A673 (cell line): ENCODE data around the gene SPINT1. TPM values are rescaled to one million over a fixed set of nuclear protein-coding genes. Genes with fewer than 3 reads are reported as not detected.

Experiments
- BruUV-seq: library from RNA; stranded (reverse); fragments of 400-500 nt; replicated peaks from 2 replicates; lab custom pipeline; 2021; lab: Mats Ljungman, UMichigan
- CTCF ChIA-PET: fragments of 300-600 bp; sonication (Branson Sonifier 250); formaldehyde crosslinking; loops from one replicate; lab custom pipeline; 2022; ENCODE audit warnings: antibody characterized with exemption; lab: Charles Lee
- POLR2A ChIA-PET: fragments of 300-600 bp; sonication (Branson Sonifier 250); formaldehyde crosslinking; loops from one replicate; lab custom pipeline; 2022; ENCODE audit warnings: antibody characterized with exemption; ENCODE audit not compliant: low non-redundant PET; lab: Charles Lee
- DNase-seq: peaks from one replicate; pipeline ENCODE4 v3.0.0-alpha.2; 2015; ENCODE audit warnings: low spot score
- H3K27ac ChIP-seq: fragments of 200-600 bp; sonication (generic); 2 replicates; pipeline ENCODE4 v1.5.1; 2016; ENCODE audit warnings: mixed run types, low read depth, mild to moderate bottlenecking, mixed read lengths, antibody characterized with exemption, low read length; ENCODE audit not compliant: poor library complexity, severe bottlenecking
- H3K27me3 ChIP-seq: fragments of 200-600 bp; sonication (generic); replicated peaks from 2 replicates; pipeline ENCODE4 v1.6.1; 2017; ENCODE audit warnings: mixed run types, low read depth, mild to moderate bottlenecking, mixed read lengths, antibody characterized with exemption, low read length; ENCODE audit not compliant: insufficient read depth, poor library complexity
- H3K36me3 ChIP-seq: fragments of 200-600 bp; sonication (generic); 2 replicates; pipeline ENCODE4 v1.6.1; 2016; ENCODE audit warnings: mixed run types, mild to moderate bottlenecking, mixed read lengths, antibody characterized with exemption, low read length; ENCODE audit not compliant: insufficient read depth, poor library complexity, severe bottlenecking
- H3K4me1 ChIP-seq: fragments of 200-600 bp; sonication (generic); 2 replicates; pipeline ENCODE4 v1.6.1; 2017; ENCODE audit warnings: mixed run types, mild to moderate bottlenecking, mixed read lengths, antibody characterized with exemption, low read length; ENCODE audit not compliant: insufficient read depth, poor library complexity, severe bottlenecking
- H3K4me3 ChIP-seq: fragments of 200-600 bp; sonication (generic); 2 replicates; pipeline ENCODE4 v1.5.1; 2016; ENCODE audit warnings: low read depth, mixed run types, mild to moderate bottlenecking, mixed read lengths, low read length; ENCODE audit not compliant: poor library complexity, severe bottlenecking
- H3K9me3 ChIP-seq: fragments of 200-600 bp; sonication (generic); 2 replicates; pipeline ENCODE4 v1.6.1; 2016; ENCODE audit warnings: mixed run types, low read depth, mild to moderate bottlenecking, mixed read lengths, antibody characterized with exemption, low read length; ENCODE audit not compliant: poor library complexity, severe bottlenecking
- CTCF ChIP-seq: fragments of 300-800, 200-600 bp; sonication (generic); conservative IDR thresholded peaks from 2 replicates; pipeline ENCODE4 v1.5.1; 2017; ENCODE audit warnings: low read depth, mild to moderate bottlenecking, antibody characterized with exemption, low read length, moderate library complexity, mixed read lengths
- EZH2 ChIP-seq: fragments of 200-600 bp; sonication (generic); IDR thresholded peaks from 2 replicates; pipeline ENCODE4 v1.6.1; 2017; ENCODE audit warnings: borderline replicate concordance, low read depth, mild to moderate bottlenecking, mixed read lengths, antibody characterized with exemption, low read length; ENCODE audit not compliant: poor library complexity, severe bottlenecking
- intact Hi-C: fragments of 100-400 bp; cut with micrococcal nuclease; formaldehyde crosslinking; loops from one replicate; pipeline ENCODE4 v1.10.0; 2022; ENCODE audit not compliant: unreplicated experiment
- total RNA-seq: library from RNA; stranded (reverse); gene quantifications from 2 replicates; pipeline ENCODE4 v1.2.3, GENCODE V29; 2021

SPINT1 gene
- total RNA-seq, 1 experiment from 2014 or later = 1.9 TPM

DNA sequence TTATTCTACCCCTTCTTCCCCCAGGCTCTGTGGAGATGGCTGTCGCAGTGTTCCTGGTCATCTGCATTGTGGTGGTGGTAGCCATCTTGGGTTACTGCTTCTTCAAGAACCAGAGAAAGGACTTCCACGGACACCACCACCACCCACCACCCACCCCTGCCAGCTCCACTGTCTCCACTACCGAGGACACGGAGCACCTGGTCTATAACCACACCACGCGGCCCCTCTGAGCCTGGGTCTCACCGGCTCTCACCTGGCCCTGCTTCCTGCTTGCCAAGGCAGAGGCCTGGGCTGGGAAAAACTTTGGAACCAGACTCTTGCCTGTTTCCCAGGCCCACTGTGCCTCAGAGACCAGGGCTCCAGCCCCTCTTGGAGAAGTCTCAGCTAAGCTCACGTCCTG, 12.9 kb downstream of the SPINT1 start:
- DNase-seq = no peak
- POLR2A ChIA-PET = no interaction called here
- TF ChIP-seq CTCF (no peak), EZH2 (no peak)
- BruUV-seq = no TSS peak
- no peaks in the 10 kb centered on the region for H3K27me3 ChIP-seq
- H3K36me3 ChIP-seq = no peaks in the 10 kb centered on the region
- H3K27ac ChIP-seq = no peak overlapping the region
- H3K4me1 ChIP-seq = peaks cover 18% of the 10 kb centered on the region
- intact Hi-C loops = no loop called here
- CTCF ChIA-PET = interaction anchor here (0.6 to 3.2 kb wide), 4 partner anchors 15 to 39 kb away, joined by 6 to 103 read pairs (median 24); partner anchors contain the start of gene VPS18
- no peak overlapping the region for H3K4me3 ChIP-seq
- H3K9me3 ChIP-seq = no peaks in the 10 kb centered on the region

- BruUV-seq = no TSS peak
- peak overlapping the region; percentile 25 for H3K4me3 ChIP-seq
- TF ChIP-seq EZH2 (no peak), CTCF (peak; percentile 99)
- intact Hi-C loops = loop anchor here (2.0 kb wide), 1 partner anchor 111 kb away; no protein-coding TSS in a partner anchor
- H3K27me3 ChIP-seq = no peaks in the 10 kb centered on the region
- ChIA-PET CTCF (interaction anchor here (0.5 to 3.2 kb wide), 20 partner anchors 8 to 360 kb away, joined by 3 to 103 read pairs (median 5); partner anchors contain the start of genes RHOV and VPS18), POLR2A (interaction anchor here (0.6 kb wide), 2 partner anchors 61 to 916 kb away, joined by 3 to 4 read pairs; partner anchors contain the start of gene MAPKBP1)
- H3K27ac ChIP-seq = no peak overlapping the region
- no peaks in the 10 kb centered on the region for H3K9me3 ChIP-seq
- no peaks in the 10 kb centered on the region for H3K36me3 ChIP-seq
- DNase-seq = peak; percentile 90
- peaks cover 18% of the 10 kb centered on the region for H3K4me1 ChIP-seq
These were observed 13.9 kb downstream of the SPINT1 start for GRCh38 chr15:40857601-40858341.

DNA sequence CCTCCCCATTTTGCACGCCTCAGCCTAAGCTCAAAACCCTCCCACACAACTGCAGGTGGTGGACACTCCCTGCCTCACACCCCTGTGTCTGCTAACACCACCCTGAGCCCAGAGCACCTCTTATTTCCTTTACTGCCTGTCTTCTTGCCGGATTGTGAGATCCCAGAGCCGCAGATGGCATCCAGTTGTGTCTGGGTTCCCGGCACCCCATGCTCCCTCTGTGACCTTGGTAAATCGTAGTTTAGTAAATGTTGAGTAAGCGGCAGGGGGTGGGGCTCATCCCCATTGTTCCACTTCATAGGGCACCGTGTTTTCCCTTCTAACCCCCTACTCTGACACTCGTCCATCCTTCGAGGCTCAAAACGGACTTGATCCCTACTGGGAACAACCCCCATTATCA, 14.9 kb downstream of the SPINT1 start:
- intact Hi-C loops = loop anchor here (1.0 to 2.0 kb wide), 2 partner anchors 36 to 112 kb away; partner anchors contain the start of gene VPS18
- ChIA-PET CTCF (interaction anchor here (0.7 to 3.2 kb wide), 13 partner anchors 9 to 361 kb away, joined by 3 to 103 read pairs (median 6); partner anchors contain the start of genes RAD51, RHOV and VPS18), POLR2A (interaction anchor here (0.6 kb wide), 1 partner anchor 915 kb away, joined by 4 read pairs; the partner anchor contains the start of gene MAPKBP1)
- H3K27ac ChIP-seq = no peak overlapping the region
- TF ChIP-seq EZH2 (no peak), CTCF (no peak)
- peaks cover 18% of the 10 kb centered on the region for H3K4me1 ChIP-seq
- H3K4me3 ChIP-seq = no peak overlapping the region
- H3K27me3 ChIP-seq = no peaks in the 10 kb centered on the region
- no peaks in the 10 kb centered on the region for H3K9me3 ChIP-seq
- BruUV-seq = no TSS peak
- DNase-seq = no peak
- H3K36me3 ChIP-seq = no peaks in the 10 kb centered on the region
